Ovary (tissue), 3 donors: ENCODE results near the gene CCR9.

Experiments used
- CTCF ChIP-seq, 3 donors: fragments of 450-650 bp in 2 of 3; fragments of 200-600 bp in 1 of 3; IDR thresholded peaks; one replicate each; pipeline versions ENCODE4 v1.5.1 to v1.8.0; 2016 to 2022; ENCODE audit warnings: antibody characterized with exemption in 3 of 3, mild to moderate bottlenecking in 1 of 3
- EP300 ChIP-seq: sonication (generic); formaldehyde crosslinking; IDR thresholded peaks from one replicate; pipeline ENCODE4 v1.6.1; 2017; ENCODE audit warnings: antibody characterized with exemption
- POLR2A ChIP-seq: fragments of 450-650 bp; IDR thresholded peaks from one replicate; pipeline ENCODE4 v1.6.1; 2017; ENCODE audit warnings: antibody characterized with exemption, mild to moderate bottlenecking, moderate library complexity
- donor health status: DM: no; HTN: no; CAD: no.

- TF ChIP-seq CTCF (IDR thresholded peaks at IDR 0.05) (no peak), POLR2A (no peak), EP300 (no peak)
These were observed 60.5 kb downstream of the CCR9 start for GRCh38 chr3:45946875-45947274.
